GM18520 (cell line): ENCODE data around the gene ZNF444.

Experiments used
- ATAC-seq: cut with Tn5 transposase; IDR thresholded peaks from one replicate; pipeline ENCODE4 v1.9.1; 2021; ENCODE audit not compliant: unreplicated experiment

The ZNF444 gene

DNA sequence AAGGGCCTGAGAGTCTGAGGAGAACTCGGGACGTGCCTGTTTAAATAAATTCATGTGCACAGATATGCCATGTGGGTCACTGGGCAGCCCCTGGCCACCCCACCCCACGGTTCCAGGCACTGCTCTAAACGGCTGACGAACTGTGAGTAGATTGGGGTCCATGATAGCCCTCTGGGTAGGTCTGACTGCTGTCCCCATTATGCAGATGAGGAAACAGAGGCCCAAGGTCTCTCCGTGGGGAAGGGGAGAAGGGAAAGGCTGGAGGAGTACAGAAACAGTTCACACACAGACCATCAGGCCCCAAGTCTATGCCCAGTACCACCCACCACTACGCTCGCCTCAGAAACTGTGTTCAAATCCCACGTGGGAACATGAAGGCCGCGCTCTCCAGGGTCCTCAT, 34.1 kb upstream of the ZNF444 start:
- ATAC-seq, result no peak

DNA sequence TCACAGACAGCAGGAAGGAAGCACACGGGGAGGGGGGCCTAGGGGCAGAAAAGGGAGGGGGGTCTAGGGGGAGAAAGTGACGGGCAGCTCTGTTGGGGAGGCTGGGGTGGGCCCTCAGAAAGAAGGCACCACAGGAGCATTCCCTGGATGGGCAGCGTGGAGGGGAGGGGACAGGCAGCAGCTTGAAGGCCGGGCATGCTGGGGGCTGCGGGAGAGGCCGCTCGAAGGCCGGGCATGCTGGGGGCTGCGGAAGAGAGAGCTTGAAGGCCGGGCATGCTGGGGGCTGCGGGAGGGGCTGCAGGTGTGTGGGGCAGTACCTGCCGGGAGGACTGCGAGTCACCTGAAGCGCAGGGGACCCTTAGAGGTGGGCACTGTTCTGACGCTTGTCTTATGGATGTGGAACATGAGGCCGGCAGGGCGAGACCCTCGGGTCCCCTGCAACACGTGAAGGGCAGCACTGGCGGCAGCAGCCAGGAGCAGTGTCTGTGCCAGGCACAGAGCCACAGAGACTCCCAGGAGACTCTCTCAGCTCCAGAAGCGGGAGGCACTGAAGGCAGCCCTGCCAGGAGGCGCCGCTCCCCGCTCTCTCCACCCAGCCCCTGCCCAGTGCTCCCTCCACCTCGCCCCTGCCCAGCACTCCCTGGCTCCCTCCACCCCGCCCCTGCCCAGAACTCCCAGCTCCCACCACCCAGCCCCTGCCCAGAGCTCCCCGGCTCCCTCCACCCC, 33.3 kb upstream of the ZNF444 start:
- ATAC-seq, result no peak

DNA sequence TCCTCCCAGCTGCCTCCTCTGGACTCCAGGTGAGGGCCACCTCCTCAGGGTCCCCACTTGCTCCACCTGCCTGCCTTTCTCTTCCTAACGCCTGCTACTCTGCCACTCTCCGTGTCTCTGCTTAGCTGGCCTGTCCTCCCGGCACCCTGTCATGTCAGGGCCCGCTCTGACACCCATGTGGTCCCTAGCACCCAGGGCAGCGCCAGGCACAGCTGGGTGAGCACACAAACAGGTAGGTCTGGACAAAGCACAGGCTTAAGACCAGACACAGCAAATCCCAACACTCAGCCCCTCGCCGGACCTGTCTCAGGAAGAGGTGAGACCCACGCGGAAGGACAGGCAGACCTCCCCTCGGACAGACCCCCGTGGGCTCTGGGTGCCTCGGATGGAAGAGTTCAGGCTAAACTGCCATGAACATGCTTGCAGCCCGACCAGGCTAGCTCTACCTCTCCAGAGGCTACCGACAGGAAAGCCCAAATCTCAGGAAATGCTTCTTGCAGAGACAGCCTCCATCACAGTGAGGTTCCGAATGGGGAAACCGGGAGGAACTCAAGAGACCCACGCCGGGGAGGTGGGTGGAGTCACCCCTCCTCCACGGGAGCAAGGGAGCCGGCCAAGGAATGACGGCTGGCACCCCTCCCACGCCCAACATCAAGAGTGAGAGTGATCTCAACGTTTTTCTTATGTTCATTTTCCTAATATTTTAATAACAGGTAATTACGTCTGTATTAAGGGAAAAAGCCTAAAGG, 32.5 kb upstream of the ZNF444 start:
- no peak for ATAC-seq

DNA sequence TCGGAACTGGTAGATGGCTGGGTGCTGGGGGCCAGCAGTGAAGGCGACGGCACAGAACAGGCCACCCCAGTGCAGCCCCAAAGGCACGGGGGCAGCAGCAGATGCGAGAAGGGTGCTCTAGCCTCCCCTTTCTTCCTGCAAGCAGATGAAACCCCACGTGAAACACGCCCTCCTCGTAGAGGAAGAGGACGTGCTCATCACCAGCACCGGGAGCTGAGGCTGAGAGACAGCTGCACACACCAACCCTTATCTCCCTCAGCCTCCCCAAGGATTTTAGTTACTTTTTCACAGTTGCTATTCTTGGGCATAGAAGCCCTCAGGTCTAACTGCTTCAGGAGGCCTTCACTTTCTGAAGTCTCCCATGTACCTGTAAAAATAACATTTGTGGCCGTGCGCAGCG, 31.9 kb upstream of the ZNF444 start:
- no peak for ATAC-seq

DNA sequence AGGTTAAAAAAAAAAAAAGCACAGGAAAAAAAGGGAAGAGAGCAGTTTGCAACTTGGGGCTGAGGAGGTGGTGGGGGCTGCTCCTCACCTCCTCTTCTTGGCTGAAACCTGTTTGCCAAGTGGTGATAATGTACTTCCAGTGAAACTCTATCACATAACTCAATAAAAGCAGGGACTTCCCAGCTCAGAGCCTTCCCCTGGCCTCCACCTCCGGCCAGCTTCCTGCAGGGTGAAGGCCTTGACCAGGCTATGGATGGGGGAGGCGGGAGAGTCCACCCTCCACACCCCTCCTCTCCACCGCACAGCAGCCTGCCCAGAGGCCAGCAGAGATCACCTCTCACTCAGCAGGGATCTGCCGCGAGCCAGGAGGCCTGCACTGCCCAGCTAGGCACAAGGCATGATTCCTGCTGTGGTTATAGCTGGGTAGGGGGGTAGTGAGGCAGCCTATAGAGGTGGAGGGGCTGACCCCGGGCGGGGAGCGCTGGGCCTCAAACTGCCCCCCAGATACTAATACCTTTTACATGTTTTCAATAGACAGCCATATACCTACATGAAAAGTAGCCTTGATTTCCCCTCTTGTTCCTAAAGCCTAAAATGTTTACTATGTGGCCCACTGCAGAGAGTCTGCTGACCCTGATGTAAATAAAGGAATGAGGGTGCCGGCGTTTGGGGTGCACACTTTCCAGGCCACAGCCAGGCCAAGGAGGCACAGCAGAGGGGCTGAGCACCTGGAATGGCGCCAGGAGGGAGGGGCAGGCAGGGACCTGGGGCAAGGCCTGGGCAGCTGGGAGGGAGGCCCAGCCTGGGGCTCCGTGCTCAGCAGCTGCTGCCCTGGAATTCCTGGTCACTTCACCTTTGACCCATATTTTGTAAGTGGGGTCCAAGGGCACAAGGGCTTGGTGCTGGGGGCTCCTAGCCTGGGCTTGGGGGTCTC, 30.3 kb upstream of the ZNF444 start:
- ATAC-seq, result no peak

DNA sequence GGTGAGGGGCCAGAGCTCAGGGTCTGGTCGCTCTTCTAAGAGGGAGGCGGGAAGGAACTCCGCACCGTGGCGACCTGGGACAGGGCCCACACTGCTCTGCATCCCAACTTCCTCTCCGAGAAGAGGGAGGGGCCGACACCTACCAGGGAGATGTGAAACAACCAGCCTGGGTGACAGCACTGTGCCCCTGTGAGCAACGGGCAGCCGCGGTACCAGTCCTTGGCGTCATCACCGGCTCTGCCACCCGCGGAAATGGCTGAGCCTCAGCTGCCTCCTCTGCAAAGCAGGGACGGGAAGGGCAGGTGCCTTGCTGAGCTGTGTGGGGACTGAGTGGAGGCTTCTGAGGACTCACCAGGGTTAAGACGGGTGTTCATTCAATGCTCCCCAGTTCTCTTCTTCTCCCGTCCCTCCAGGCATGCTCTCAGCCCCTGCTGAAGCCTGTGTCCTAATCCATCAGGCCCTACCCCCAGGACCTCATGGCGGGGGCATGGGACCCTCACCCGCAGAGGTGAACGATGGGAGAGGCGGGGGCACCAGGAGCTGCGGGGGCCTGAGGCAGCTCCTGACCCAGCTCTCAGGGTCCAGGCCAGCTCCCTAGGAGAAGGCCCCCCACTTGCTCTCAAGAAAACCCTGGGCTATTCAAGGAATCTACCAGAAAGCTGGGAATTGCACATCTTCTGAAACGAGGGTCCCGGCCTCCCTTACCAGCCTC, 29.3 kb upstream of the ZNF444 start:
- peak; percentile 96 for ATAC-seq

DNA sequence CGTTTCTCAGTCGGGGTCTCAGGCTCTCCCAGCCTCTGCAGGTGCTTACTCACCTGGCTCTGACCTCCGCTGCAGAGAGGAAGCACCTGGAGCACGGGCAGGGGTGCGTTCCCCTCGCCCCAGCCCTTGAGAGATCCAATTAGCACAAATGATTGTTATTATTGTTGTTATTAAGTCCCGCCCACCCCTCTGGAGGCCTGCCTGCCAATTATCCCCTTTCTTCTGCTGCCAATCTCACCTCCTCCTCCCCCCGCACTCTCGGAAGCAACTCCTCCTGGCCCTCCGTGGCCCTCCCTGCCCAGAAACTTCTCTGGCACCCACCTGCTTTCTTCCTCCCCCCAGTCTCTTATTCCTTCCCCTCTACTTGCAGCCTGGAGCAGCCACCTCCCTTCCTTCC, 28.8 kb upstream of the ZNF444 start:
- ATAC-seq, result no peak

DNA sequence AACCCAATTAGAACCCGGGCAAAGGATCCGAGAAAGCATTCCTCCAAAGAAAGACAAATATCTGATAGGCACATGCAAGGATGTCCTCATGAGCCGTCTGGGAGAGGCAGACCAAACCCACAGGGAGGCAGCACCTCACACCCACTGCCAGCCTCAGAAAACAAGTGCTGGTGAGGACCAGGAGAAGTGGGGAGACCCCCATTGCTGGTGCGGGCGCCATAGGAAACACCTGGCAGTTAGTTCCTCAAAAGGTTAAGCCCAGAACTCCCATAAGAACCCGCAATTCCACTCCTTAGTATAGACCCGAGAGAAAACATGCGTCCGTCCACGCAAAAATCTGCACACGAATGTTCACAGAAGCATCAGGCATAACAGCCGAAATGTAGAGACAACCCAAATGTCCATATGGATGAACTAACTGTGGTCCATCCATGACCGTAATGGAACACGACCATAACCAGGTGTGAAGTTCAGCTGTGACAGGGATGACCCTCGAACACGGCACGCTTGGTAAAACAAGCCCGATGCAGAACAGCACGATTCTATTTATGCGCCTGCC, 27.9 kb upstream of the ZNF444 start:
- ATAC-seq, result no peak

DNA sequence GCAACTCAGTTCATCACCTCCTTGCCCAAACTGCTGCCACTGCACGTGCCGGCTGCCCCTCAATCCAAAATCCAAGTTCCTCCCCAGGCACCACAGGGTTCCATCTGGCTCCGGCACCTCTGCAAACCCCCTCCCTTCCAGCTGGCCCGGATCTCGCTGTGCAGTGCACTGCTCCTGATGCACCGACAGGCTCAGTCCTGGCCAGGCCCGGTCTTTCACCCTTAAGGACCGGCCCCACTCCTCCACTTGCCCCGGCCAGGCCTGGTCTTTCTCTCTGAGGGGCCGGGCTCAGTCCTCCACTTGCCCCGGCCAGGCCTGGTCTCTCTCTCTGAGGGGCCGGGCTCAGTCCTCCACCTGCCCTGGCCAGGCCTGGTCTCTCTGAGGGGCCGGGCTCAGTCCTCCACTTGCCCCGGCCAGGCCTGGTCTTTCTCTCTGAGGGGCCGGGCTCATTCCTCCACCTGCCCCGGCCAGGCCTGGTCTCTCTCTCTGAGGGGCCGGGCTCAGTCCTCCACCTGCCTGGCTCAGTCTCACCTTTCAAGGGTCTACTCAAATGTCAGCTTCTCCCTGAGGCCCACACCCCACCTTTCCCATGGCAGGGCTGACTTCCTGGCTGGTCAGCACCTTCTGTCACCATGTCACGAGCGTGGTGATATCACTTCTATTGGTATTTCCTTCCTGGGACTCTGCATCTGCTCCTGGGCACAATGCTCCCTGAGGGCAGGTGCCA, 26.9 kb upstream of the ZNF444 start:
- ATAC-seq, result no peak

DNA sequence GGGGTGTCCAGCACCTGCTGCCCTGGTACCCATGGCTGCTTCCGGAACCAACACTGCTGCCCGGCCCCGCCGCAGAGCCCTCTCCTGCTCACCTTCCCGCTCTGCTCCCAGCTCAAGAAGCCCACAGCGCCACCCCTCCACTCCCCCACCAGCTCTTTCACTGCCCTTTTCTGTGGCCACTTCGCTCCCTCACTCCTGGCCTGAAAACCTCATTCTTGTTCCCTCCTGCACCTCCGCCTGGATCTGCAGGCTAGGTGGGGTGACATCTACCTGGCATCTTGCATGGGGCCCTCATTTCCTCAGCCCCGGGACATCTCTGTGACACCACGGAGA, 26.3 kb upstream of the ZNF444 start:
- no peak for ATAC-seq

DNA sequence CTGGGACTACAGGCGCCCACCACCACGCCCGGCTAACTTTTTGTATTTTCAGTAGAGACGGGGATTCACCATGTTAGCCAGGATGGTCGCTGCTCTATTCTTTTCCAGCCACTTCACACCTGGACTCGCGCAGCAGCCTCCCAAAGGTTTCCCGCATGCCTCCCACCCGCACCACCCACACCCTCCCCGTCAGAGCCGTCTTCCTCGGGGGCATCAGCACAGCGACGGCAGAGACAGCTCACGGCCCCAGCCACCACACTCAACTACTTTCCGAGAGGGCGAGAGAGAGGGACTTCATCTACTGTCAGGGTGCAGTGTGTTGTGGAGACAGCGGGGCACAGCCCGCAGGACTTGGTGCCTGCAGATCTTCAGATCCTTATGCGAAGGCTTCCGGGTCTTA, 25.6 kb upstream of the ZNF444 start:
- no peak for ATAC-seq

DNA sequence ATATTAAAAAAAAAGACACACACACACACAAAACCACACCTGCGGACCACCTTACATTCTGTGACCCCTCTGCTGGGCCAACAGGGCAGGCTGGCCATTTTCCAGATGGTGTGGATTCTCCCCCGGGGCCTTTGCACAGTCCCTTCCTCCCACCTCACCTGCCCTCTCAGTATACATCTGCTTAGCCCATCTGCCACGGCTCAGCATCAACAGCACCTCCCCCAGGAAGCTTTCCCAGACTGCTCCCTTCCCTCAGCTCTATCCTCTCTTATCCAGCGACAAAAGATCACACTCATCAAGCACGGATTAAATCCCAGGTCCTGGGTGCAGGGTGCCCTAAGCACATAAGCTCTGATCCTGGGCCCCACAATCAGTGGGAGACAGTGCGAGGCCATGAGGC, 24.5 kb upstream of the ZNF444 start:
- ATAC-seq, result no peak

DNA sequence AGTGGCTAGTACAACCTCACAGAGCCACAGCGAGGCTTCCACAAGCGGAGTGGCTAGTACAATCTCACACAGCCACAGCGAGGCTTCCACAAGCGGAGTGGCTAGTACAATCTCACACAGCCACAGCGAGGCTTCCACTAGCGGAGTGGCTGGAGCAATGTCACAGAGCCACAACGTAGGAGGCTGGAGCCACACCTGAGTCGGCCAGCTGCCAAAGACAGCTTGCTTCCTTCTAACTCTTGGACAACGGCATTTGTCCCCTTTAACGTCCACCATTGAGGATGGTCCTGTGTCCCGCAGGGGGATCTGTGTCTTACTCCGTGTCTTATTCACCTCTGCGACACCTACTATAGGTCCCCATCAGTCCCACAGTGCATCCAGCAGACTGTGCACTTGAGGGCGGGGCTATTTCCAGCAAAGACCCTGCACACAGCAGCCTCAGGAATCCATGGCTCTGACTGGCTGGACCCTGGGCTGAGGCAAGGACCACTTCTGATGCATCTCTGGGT, 23.7 kb upstream of the ZNF444 start:
- no peak for ATAC-seq

DNA sequence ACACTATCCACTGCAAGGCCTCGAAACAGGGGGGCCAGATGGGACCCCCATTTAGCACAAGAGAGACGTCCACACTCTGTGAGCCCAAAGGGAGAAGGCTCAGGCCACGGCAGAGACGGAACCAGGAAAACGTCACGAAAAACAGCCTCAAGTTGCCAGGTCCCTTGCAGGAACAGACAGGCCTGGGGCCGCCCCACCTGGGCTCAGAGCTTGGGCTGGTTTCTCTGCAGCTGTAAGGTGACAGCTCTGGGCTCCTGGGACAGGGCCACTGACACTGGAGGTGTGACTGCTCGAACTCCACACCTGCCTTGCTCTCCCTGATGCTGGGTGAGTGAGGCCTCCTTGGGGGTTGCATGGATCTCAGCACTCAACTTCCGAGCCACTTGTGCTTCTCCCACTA, 23.2 kb upstream of the ZNF444 start:
- no peak for ATAC-seq

DNA sequence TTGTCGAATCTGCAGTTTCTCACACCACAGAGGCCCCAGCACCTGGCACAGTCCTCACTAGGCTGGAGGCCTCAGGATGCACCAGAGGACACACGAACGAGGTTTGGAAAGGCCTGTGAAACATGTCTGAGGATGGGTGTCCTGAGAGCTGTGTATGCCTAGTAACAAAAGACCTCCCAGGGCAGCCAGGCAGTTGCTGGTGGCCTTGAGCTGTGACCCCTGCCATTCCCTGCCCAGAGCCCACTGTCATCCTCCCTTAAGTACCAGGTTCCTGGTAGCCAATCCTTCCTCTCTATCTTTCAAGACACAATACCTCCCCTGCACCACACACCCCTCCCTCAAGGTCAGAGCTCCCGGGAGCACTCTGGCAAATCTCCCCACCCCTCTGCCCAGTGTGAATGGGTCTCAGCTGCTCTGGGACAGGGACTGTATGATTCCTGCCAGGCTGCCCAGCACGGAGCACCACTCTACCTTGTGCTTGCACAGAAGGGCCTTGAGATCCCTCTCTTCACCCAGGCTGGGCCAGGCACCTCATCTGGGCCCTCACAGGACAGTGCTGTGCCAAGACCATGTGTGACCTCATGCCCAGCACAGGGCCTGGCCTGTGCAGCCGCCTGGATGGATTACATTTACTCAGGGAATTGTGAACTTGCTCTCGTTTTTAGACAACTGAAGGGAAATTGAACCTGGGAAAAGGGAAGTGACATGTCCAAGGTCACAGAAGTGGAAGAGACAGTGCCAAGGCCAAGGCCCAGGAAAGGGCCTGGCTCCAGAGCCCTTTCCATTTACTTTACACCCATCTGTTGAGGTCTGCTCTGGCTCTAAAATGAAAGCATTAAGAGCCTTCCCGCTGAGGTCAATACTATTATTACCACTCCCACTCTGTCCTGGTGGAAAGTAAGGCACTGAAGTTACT, 22.2 kb upstream of the ZNF444 start:
- no peak for ATAC-seq

DNA sequence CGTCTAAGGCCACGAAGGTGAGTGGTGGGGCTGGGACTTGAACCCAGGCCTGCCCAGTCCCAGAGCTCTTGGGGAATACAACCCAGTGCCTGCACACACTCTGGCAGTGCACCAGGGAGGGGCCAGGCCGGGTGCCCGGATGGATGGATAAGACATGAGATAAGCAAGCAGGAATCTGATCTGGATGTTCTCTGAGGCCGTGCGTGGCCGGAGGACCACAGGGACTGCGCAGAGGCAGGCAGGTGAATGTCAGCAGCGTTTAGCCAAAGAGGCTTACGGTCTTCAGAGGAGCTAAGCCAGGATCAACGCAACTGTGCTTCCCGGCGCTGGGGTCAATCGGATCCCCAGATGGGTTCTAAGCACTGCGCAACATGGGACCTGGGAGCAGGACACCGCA, 21.5 kb upstream of the ZNF444 start:
- ATAC-seq, result no peak

DNA sequence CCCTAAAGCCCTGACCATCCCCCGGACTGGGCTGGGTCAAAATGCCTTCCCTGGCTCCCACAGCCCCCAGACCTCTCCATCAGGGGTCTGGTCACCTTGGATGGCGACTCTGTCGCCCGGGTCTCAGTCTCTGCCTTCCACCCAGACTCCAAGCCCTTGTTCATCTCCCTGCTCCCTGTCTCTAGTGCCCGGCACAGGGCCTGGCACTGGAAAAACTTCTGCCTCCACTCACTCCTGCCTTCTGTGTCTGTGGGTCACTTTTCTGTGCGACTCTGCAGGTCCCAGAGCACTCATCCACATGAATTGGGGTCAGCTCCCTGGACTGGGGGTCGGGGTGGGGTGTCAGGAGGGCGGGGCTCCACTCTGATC, 21.1 kb upstream of the ZNF444 start:
- no peak for ATAC-seq

DNA sequence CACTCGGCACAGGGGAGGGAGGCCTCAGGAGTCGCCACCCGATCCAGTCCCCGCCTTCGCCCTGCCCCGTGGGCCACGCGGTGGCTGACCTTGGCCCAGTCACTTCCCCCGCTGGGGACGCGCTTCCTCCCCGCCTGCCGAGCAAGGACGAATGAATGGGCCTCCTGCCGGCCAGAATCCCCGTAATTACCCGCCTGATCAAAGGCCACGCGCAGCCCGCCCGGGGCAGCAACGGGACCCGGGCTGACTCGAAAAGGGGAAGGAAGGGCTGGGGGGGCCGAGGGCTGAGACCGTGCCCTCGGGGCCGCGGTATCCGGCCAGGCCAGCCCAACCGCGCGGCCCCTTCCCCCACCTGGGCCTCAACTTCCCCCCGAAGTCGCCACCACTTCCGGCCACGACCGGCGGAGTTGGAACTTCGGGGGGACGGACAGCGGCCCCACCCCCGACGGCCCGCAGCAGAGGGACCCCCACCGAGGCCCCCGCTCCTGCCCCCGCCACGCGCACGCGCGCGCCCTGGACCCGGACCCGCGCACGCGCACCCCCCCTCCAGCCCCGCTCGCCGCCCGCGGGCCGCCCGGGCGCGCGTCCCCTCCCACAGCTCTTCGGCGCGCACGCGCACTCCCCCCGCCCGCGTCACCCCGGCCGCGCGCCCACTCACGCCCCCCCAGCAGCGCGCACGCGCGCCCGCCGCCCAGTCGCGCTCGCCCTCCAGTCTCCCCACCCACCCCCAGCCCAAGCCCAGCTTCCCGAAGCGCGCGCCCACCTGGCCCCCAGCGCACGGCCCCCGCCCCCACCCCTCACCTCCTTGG, 20.5 kb upstream of the ZNF444 start:
- ATAC-seq, result no peak
